NCI-H2227 (cell line): ENCODE measurements around the gene HTR1B.

Source experiments
- DNase-seq: peaks from one replicate; lab custom pipeline; 2025; ENCODE audit not compliant: unreplicated experiment; lab: John Stamatoyannopoulos, UW

The HTR1B gene

GRCh38 chr6:77463308-77463860, at the start of gene HTR1B:
Gene HTR1B (minus strand): TSS chr6:77463491. CDS start chr6:77463403, 88 bp downstream.
- DNase-seq: no peak

GRCh38 chr6:77512554-77512953, 49.3 kb upstream of the HTR1B start:
- no peak for DNase-seq

DNA sequence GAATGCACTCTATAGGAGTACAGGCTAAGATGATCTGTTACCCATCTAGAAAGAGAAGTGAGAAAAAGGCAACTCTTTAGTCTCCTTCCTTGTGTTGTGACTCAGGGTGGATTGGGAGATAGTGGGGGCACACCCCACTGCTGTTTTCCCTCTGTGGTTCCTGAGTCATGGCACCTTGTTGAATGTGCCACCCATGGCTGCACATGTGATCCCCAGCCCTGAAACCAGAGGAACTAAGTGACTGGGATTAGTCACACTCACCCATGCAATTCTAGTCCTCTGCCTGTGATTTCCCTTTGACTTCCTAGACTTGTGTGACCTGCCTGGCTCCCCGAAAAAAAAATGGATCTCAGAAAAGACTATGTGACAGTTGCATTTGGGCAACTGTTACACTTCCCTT, 48.6 kb upstream of the HTR1B start:
- DNase-seq: no peak

DNA sequence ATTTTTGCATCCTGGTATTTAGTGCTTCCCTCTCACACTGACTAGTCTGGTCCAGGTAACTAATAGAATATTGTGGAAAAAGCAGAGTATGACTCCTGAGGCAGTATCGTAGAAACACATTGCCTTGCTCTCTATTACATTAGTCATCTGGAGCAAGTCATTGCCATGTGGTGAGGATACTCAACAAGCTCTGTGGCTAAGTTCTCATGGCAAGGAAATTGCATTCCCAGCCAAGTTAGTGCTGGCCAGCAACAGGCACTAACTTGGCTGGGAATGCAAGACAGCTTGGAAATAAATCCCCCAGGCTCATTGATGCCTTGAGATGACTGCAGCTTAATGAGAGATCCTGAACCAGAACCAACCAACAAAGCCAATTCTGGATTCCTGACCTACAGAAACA, 39.7 kb upstream of the HTR1B start:
- no peak for DNase-seq

- DNase-seq: no peak
Observed at GRCh38 chr6:77492530-77492929, 29.2 kb upstream of the HTR1B start.

DNA sequence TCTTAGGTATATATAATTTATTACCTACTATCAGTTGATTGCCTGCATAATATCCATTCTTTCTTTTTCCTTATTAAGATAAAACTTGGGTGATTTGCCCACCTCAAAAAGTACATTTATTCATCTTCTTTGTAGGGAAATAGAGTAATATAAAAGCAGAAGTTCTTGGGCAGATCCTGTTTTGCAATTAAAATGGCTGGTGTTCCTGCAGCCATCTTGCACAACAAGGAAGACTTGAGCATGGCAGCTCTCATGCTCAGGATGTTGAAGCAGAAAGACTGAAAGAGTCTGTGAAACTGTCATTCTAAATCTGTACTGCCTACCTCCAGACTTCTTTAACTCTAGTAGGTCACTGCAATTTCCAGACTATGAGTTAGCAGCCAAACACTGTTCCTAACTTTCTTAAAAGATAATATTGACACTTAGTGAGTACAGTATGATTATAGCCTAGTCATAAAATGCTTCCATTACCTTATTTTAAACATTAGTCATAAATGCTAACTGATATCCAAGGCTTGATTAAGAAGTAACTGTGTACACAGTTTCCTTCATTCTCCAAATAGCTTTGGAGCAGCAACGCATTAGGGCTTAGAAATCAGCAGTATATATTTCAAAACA, 24.6 kb upstream of the HTR1B start:
- no peak for DNase-seq

- no peak for DNase-seq
Observed at GRCh38 chr6:77482981-77483380, 19.7 kb upstream of the HTR1B start.

- no peak for DNase-seq
Observed at GRCh38 chr6:77474973-77475372, 11.7 kb upstream of the HTR1B start.

- no peak for DNase-seq
Observed at GRCh38 chr6:77474286-77474956, 11.1 kb upstream of the HTR1B start.

- DNase-seq: no peak
Observed at GRCh38 chr6:77470983-77471382, 7.7 kb upstream of the HTR1B start.

DNA sequence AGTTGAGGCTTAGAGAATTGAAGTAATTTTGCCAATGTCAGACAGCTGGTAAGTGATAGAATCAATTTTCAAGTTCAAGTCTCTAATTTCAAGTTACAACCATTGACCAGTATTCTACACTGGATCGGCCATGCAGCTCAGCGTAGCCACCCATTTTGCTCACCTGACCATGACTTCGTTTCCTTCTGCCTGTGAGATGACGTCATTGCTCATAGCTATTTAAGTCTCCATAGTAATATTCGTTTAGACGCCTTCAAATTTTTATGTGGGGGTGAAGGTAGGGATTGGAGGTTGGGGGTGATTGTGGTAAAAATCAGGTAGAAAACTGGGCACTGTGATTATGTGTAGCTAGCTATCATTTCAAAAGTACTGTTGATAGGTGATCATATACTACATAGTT, 5.6 kb upstream of the HTR1B start:
- DNase-seq: no peak

- no peak for DNase-seq
Observed at GRCh38 chr6:77466451-77467437, 3.5 kb upstream of the HTR1B start.

DNA sequence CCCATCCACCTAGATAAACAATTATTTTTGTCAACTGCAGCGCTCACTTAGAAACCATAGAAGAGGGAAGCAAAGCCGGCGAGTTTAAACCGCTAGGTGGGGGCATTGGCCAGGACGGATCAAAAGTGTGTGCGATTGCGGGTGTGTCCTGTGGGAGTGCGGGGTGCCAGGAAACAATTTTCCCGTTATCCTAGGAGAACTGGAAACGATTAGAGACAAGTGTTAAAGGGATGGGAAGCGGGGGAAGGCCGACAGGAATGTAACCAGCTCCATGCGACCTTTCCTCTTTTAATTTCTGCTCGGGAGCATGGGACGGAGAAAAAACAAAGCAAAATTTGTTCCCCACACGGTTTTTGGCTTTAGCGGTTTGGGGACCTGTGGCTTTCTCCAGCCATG, 2.8 kb upstream of the HTR1B start:
- peak; percentile 25 for DNase-seq

DNA sequence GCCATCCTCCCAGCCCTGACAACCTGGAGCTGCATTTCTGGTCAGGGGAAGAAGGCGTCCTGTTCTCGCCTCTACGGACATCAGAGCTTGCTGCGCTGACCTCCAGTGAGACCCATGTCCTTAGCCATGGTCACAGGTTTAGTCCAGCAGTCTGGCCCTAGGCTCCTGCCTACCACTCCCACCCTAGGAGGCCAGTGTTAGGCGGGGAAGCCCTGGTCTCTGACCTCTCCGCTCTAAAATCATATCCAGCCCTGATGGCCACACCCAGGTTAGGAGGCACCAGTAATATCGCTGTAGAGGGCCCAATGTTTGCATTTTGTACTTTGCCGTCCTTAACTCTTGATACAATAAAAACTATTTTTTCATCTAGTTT, 1.2 kb upstream of the HTR1B start:
- DNase-seq: no peak

- DNase-seq: no peak
Observed at GRCh38 chr6:77463861-77464494, 687 bp upstream of the HTR1B start.

DNA sequence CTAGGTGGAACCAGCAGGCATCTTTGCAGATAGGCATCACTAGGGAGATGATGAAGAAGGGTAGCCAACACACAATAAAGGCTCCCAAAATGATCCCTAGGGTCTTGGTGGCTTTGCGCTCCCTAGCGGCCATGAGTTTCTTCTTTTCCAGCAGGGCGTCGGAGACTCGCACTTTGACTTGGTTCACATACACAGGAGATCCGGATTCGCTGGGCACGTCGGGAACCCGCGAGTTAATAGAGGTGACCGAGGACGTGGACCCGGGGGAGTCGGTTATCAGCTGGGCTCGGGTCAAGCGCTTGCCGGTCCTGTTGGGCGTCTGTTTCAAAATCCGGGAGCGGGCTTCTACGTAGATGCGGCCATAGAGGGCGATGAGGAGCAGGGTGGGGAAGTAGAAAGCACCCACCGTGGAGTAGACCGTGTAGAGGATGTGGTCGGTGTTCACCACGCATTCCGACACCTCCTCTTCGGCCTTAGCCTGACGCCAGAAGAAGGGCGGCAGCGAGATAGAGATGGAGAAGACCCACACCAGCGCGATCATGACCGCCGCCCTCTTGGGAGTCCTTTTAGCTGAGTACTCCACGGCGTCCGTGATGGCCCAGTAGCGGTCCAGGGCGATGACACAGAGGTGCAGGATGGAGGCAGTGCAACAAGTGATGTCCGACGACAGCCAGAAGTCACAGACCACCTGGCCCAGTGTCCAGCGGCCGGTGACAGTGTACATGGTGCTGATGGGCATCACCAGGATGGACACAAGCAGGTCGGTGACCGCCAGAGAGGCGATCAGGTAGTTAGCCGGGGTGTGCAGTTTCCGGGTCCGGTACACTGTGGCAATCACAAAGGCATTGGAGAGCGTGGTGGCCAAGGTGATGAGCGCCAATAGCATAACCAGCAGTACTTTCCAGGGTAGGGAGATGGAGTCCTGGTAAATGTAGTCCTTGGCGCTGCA, 658 bp downstream of the HTR1B start:
- no peak for DNase-seq

DNA sequence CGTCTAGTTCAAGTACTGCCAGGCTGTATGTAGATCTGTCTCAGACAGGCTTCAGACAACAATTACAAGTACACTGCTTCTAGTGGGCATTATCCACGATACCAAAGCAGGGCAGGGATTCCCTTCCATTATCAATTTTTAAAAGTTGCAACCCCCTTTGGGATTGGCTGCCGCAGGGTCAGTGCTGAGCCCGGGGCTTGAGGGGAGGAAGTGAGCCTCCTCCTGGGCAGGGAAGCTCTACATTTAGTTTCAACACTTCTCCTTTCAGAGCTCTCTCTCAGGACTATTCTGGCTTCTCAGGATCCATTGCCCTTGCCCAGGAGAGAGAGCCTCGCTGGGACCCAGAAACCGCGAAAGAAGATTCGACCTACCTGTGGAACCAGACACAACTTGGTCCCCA, 1.5 kb downstream of the HTR1B start:
- DNase-seq: no peak

DNA sequence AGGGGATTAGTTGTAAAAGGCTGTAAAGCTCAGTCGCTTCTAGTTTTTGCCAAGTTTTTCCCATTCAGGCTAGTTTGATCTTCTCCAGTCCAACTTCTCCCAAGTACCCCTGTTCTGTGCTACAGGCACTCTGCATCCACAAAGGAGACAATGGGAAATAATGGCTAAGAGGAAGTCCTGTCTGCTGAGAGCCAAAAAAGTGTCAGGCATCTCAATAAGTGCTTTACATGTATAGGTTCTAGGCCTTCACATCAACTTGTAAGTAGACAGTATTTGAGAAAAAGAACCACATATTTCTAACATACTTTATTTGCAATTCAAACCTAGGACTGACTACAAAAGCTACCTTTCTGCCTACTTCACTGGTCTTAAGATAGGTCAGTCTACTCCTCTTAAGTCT, 4.9 kb downstream of the HTR1B start:
- DNase-seq: no peak

- DNase-seq: peak; percentile 54
Observed at GRCh38 chr6:77457720-77458349, 5.5 kb downstream of the HTR1B start.
